Nephron (organoid): ENCODE measurements around the gene HMCN2.

ENCODE experiments used
- H3K27ac Mint-ChIP-seq, 3 experiments: 2 replicates each; pipeline ENCODE4 v1.8.0; 2020; ENCODE audit warnings: mixed read lengths in 3 of 3, mild to moderate bottlenecking in 2 of 3, moderate library complexity in 1 of 3
- H3K27me3 Mint-ChIP-seq: 2 replicates; pipeline ENCODE4 v1.8.0; 2021; ENCODE audit warnings: low read depth, mild to moderate bottlenecking, moderate library complexity, mixed read lengths
- H3K36me3 Mint-ChIP-seq: 2 replicates; pipeline ENCODE4 v1.8.0; 2020; ENCODE audit warnings: low read depth, mixed read lengths
- H3K4me1 Mint-ChIP-seq: 2 replicates; pipeline ENCODE4 v1.8.0; 2020; ENCODE audit warnings: mixed read lengths
- H3K4me3 Mint-ChIP-seq, 3 experiments: 2 replicates each; pipeline ENCODE4 v1.8.0; 2020; ENCODE audit warnings: mild to moderate bottlenecking in 3 of 3, mixed read lengths in 3 of 3, moderate library complexity in 2 of 3
- H3K9me3 Mint-ChIP-seq: 2 replicates; pipeline ENCODE4 v1.8.0; 2020; ENCODE audit warnings: mixed read lengths
- CTCF ChIP-seq, 3 experiments: fragments of 200-600 bp; sonication (generic); IDR thresholded peaks; one replicate each; pipeline ENCODE4 v1.5.0; 2021; ENCODE audit warnings: antibody characterized with exemption in 3 of 3; ENCODE audit not compliant: unreplicated experiment in 3 of 3

The HMCN2 gene

GRCh38 chr9:130366072-130366471 lies 100.5 kb downstream of the HMCN2 start:
- Mint-ChIP-seq H3K36me3 (no peaks in the 10 kb centered on the region), H3K4me3 (no peak overlapping the region), H3K4me1 (no peaks in the 10 kb centered on the region), H3K9me3 (no peaks in the 10 kb centered on the region), H3K27ac (no peak overlapping the region), H3K27me3 (peaks cover 41% of the 10 kb centered on the region)
- TF ChIP-seq CTCF (IDR thresholded peaks at IDR 0.05; ENCODE audit: unreplicated experiment in 3 of 3), result no peak

- no peak overlapping the region for H3K27ac Mint-ChIP-seq
- H3K36me3 Mint-ChIP-seq, result no peaks in the 10 kb centered on the region
- H3K4me3 Mint-ChIP-seq, result no peak overlapping the region
- peaks cover 45% of the 10 kb centered on the region for H3K27me3 Mint-ChIP-seq
- H3K4me1 Mint-ChIP-seq, result no peaks in the 10 kb centered on the region
- TF ChIP-seq CTCF (IDR thresholded peaks at IDR 0.05; ENCODE audit: unreplicated experiment in 3 of 3), result no peak
- no peaks in the 10 kb centered on the region for H3K9me3 Mint-ChIP-seq
These were observed 101.5 kb downstream of the HMCN2 start for GRCh38 chr9:130366888-130367550.

GRCh38 chr9:130368631-130369103 lies 103.1 kb downstream of the HMCN2 start:
- peak overlapping the region in 2 of 3 experiments; percentile 7 to 9 for H3K27ac Mint-ChIP-seq
- TF ChIP-seq CTCF (IDR thresholded peaks at IDR 0.05; ENCODE audit: unreplicated experiment in 3 of 3), result no peak
- H3K27me3 Mint-ChIP-seq, result peaks cover 42% of the 10 kb centered on the region
- no peaks in the 10 kb centered on the region for H3K36me3 Mint-ChIP-seq
- H3K9me3 Mint-ChIP-seq, result no peaks in the 10 kb centered on the region
- H3K4me1 Mint-ChIP-seq, result no peaks in the 10 kb centered on the region
- H3K4me3 Mint-ChIP-seq, result no peak overlapping the region

GRCh38 chr9:130370226-130370625 lies 104.7 kb downstream of the HMCN2 start:
- H3K4me3 Mint-ChIP-seq, result no peak overlapping the region
- H3K36me3 Mint-ChIP-seq, result no peaks in the 10 kb centered on the region
- H3K27ac Mint-ChIP-seq, result no peak overlapping the region
- peaks cover 48% of the 10 kb centered on the region for H3K27me3 Mint-ChIP-seq
- TF ChIP-seq CTCF (IDR thresholded peaks at IDR 0.05; ENCODE audit: unreplicated experiment in 3 of 3), result no peak
- H3K9me3 Mint-ChIP-seq, result no peaks in the 10 kb centered on the region
- H3K4me1 Mint-ChIP-seq, result no peaks in the 10 kb centered on the region

GRCh38 chr9:130371196-130371966 lies 105.8 kb downstream of the HMCN2 start:
- H3K4me3 Mint-ChIP-seq, result no peak overlapping the region
- peaks cover 48% of the 10 kb centered on the region for H3K27me3 Mint-ChIP-seq
- H3K36me3 Mint-ChIP-seq, result no peaks in the 10 kb centered on the region
- no peaks in the 10 kb centered on the region for H3K4me1 Mint-ChIP-seq
- no peak for TF ChIP-seq CTCF (IDR thresholded peaks at IDR 0.05; ENCODE audit: unreplicated experiment in 3 of 3)
- no peak overlapping the region for H3K27ac Mint-ChIP-seq
- no peaks in the 10 kb centered on the region for H3K9me3 Mint-ChIP-seq
